ENCODE measurements around the gene AMER3. TPM values are rescaled to one million over a fixed set of nuclear protein-coding genes. Genes with fewer than 3 reads are reported as not detected.
"Not testable (repeated sequence)": the region's sequence is repeated elsewhere in the genome, so short reads cannot be mapped to it uniquely, and the experiment has no call there.

The AMER3 gene
- total RNA-seq, 1 donor from 2014 or later: 3.9 TPM

- Mint-ChIP-seq H3K27ac (peak overlapping the region; percentile 78), H3K9me3 (peaks cover 8% of the 10 kb centered on the region), H3K27me3 (peaks cover 9% of the 10 kb centered on the region), H3K36me3 (no peaks in the 10 kb centered on the region), H3K4me3 (peak overlapping the region; percentile 85), H3K4me1 (ENCODE audit: unreplicated experiment) (no peaks in the 10 kb centered on the region)
- no peak for TF ChIP-seq CTCF (conservative IDR thresholded peaks at IDR 0.05)
- no peak for DNase-seq (ENCODE audit: extremely low spot score, unreplicated experiment)
Observed at GRCh38 chr2:130726614-130727180, 28.6 kb upstream of the AMER3 start.

- peak overlapping the region; percentile 78 for H3K27ac Mint-ChIP-seq
- H3K9me3 Mint-ChIP-seq: peaks cover 5% of the 10 kb centered on the region
- peaks cover 9% of the 10 kb centered on the region for H3K27me3 Mint-ChIP-seq
- H3K4me1 Mint-ChIP-seq (ENCODE audit: unreplicated experiment): no peaks in the 10 kb centered on the region
- H3K4me3 Mint-ChIP-seq: peak overlapping the region; percentile 85
- peak; percentile 92 for DNase-seq (ENCODE audit: extremely low spot score, unreplicated experiment)
- H3K36me3 Mint-ChIP-seq: no peaks in the 10 kb centered on the region
- TF ChIP-seq CTCF (conservative IDR thresholded peaks at IDR 0.05): peak; percentile 19
Observed at GRCh38 chr2:130727286-130727924, 27.9 kb upstream of the AMER3 start.

GRCh38 chr2:130728007-130728454 is 27.3 kb upstream of the AMER3 start:
- H3K27ac Mint-ChIP-seq: peak overlapping the region; percentile 57
- H3K9me3 Mint-ChIP-seq: no peaks in the 10 kb centered on the region
- H3K36me3 Mint-ChIP-seq: no peaks in the 10 kb centered on the region
- H3K27me3 Mint-ChIP-seq: peaks cover 13% of the 10 kb centered on the region
- no peak for DNase-seq (ENCODE audit: extremely low spot score, unreplicated experiment)
- no peaks in the 10 kb centered on the region for H3K4me1 Mint-ChIP-seq (ENCODE audit: unreplicated experiment)
- peak overlapping the region; percentile 85 for H3K4me3 Mint-ChIP-seq
- TF ChIP-seq CTCF (conservative IDR thresholded peaks at IDR 0.05): no peak

- TF ChIP-seq CTCF (conservative IDR thresholded peaks at IDR 0.05): no peak
- no peaks in the 10 kb centered on the region for H3K9me3 Mint-ChIP-seq
Observed at GRCh38 chr2:130728549-130729316, 26.6 kb upstream of the AMER3 start, which contains the start of gene GPR148. TSS of gene GPR148 (plus strand) at chr2:130729070. CDS start at chr2:130729152, 82 bp downstream.

GRCh38 chr2:130729322-130730299 is 25.7 kb upstream of the AMER3 start:
- Mint-ChIP-seq H3K27me3 (peaks cover 19% of the 10 kb centered on the region), H3K27ac (no peak overlapping the region), H3K36me3 (no peaks in the 10 kb centered on the region), H3K4me1 (ENCODE audit: unreplicated experiment) (no peaks in the 10 kb centered on the region), H3K4me3 (peak overlapping the region; percentile 71), H3K9me3 (no peaks in the 10 kb centered on the region)
- no peak for DNase-seq (ENCODE audit: extremely low spot score, unreplicated experiment)
- TF ChIP-seq CTCF (conservative IDR thresholded peaks at IDR 0.05): no peak

More at GRCh38 chr2:130728549-130729316, 26.6 kb upstream of the AMER3 start, which contains the start of gene GPR148:
- peak within 1 kb of the TSS; percentile 57 for H3K27ac Mint-ChIP-seq
- H3K4me3 Mint-ChIP-seq: peak within 1 kb of the TSS; percentile 85
- H3K27me3 Mint-ChIP-seq: peaks cover 13% of the 10 kb centered on the region
- no peaks in the 10 kb centered on the region for H3K4me1 Mint-ChIP-seq (ENCODE audit: unreplicated experiment)
- H3K36me3 Mint-ChIP-seq: no peaks in the 10 kb centered on the region
- DNase-seq (ENCODE audit: extremely low spot score, unreplicated experiment): no peak

GRCh38 chr2:130732257-130732656 is 23.1 kb upstream of the AMER3 start:
- not testable (repeated sequence) for H3K9me3 Mint-ChIP-seq; H3K27ac Mint-ChIP-seq; H3K4me3 Mint-ChIP-seq; H3K36me3 Mint-ChIP-seq; DNase-seq (ENCODE audit: extremely low spot score, unreplicated experiment); H3K4me1 Mint-ChIP-seq (ENCODE audit: unreplicated experiment)
- peaks cover 19% of the 10 kb centered on the region for H3K27me3 Mint-ChIP-seq
